Calu3 (cell line): Measurements from ENCODE around the gene BCL2L1. TPM values are rescaled to one million over a fixed set of nuclear protein-coding genes. Genes with fewer than 3 reads are reported as not detected.

Source experiments
- BruUV-seq: library from RNA; stranded (reverse); fragments of 400-500 nt; replicated peaks from 2 replicates; lab custom pipeline; 2021; lab: Mats Ljungman, UMichigan
- CTCF ChIA-PET: fragments of 300-600 bp; sonication (Branson Sonifier 250); formaldehyde crosslinking; loops from one replicate; lab custom pipeline; 2022; ENCODE audit warnings: antibody characterized with exemption; lab: Charles Lee
- DNase-seq: peaks from one replicate; pipeline ENCODE4 v3.0.0; 2022
- H3K27ac Mint-ChIP-seq: one replicate; pipeline ENCODE4 v1.8.0; 2022; ENCODE audit warnings: mixed read lengths; ENCODE audit not compliant: unreplicated experiment
- H3K27me3 Mint-ChIP-seq: one replicate; pipeline ENCODE4 v1.8.0; 2022; ENCODE audit warnings: mixed read lengths; ENCODE audit not compliant: unreplicated experiment
- H3K36me3 Mint-ChIP-seq: one replicate; pipeline ENCODE4 v1.8.0; 2022; ENCODE audit warnings: mild to moderate bottlenecking, moderate library complexity, mixed read lengths; ENCODE audit not compliant: insufficient read depth, unreplicated experiment
- H3K4me1 Mint-ChIP-seq: one replicate; pipeline ENCODE4 v1.8.0; 2022; ENCODE audit warnings: mild to moderate bottlenecking, low read depth, mixed read lengths; ENCODE audit not compliant: unreplicated experiment
- H3K4me3 Mint-ChIP-seq: one replicate; pipeline ENCODE4 v1.8.0; 2022; ENCODE audit warnings: mild to moderate bottlenecking, low read depth, moderate library complexity, mixed read lengths; ENCODE audit not compliant: unreplicated experiment
- H3K9me3 Mint-ChIP-seq: one replicate; pipeline ENCODE4 v1.8.0; 2022; ENCODE audit warnings: low read depth, mixed read lengths; ENCODE audit not compliant: unreplicated experiment
- CTCF ChIP-seq: fragments of 200-600 bp; IDR thresholded peaks from one replicate; pipeline ENCODE4 v1.8.0; 2022; ENCODE audit warnings: antibody characterized with exemption; ENCODE audit not compliant: unreplicated experiment
- intact Hi-C: fragments of 100-400 bp; cut with micrococcal nuclease; formaldehyde crosslinking; loops from one replicate; pipeline ENCODE4 v1.10.0; 2022; ENCODE audit not compliant: unreplicated experiment
- total RNA-seq: library from RNA; stranded (reverse); gene quantifications from 2 replicates; pipeline ENCODE4 v1.2.3, GENCODE V29; 2022

Gene BCL2L1
- total RNA-seq, 1 experiment from 2014 or later: 290 TPM

- no TSS peak for BruUV-seq
- CTCF ChIA-PET: interaction anchor here (0.6 to 0.9 kb wide), 3 partner anchors 37 to 474 kb away, joined by 3 to 9 read pairs (median 4); no protein-coding TSS in a partner anchor
- peaks cover 95% of the 10 kb centered on the region for H3K36me3 Mint-ChIP-seq
- H3K27me3 Mint-ChIP-seq: no peaks in the 10 kb centered on the region
- no peak for DNase-seq
- peak overlapping the region; percentile 27 for H3K27ac Mint-ChIP-seq
- no peak overlapping the region for H3K4me3 Mint-ChIP-seq
- no peaks in the 10 kb centered on the region for H3K9me3 Mint-ChIP-seq
- TF ChIP-seq CTCF: no peak
- intact Hi-C loops: no loop called here
- peaks cover 85% of the 10 kb centered on the region for H3K4me1 Mint-ChIP-seq
Measured at GRCh38 chr20:31667315-31668285, 55.1 kb downstream of the BCL2L1 start.

DNA sequence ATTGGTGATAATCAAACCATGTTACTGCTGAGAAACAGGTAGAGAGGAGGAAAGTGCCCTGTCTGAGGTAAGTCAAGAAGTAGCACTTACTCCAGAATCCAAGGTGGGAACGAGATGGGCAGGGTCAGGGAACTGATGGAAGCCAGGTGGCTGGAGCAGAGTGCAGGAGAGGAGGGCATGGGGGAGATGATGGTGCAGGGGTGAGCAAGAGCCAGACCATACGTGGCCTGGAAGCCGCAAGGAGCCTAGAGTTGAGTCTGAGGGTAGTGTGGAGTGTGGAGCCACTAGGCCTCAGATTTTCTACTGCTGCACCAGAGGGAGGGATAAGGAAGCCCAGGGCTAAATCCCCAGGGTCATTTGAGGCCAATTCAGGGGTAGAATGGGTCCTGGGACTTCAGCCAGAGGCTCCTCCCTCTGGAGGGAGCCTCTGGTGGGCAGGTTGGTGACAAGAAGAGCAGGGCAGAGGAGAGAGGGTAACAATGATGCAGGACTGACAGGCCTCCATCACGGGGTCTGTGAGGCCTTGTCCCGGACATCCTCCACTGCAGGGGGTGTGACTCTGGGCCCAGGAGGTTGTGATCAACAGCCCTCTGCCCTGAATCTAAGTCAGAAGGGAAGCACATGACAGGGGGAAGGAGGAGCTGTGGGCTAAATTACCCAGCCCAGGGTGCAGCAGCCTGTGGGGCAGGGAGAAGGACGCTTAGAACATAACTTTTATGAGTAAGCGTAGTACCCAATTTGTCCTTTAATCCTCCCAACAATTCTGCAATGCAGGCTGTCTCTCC is 56.2 kb downstream of the BCL2L1 start:
- Mint-ChIP-seq H3K4me3 (no peak overlapping the region), H3K27ac (peak overlapping the region; percentile 59), H3K36me3 (peaks cover 97% of the 10 kb centered on the region), H3K27me3 (no peaks in the 10 kb centered on the region), H3K9me3 (no peaks in the 10 kb centered on the region), H3K4me1 (peaks cover 88% of the 10 kb centered on the region)
- CTCF ChIA-PET: no interaction called here
- intact Hi-C loops: no loop called here
- TF ChIP-seq CTCF: no peak
- BruUV-seq: no TSS peak
- DNase-seq: no peak

GRCh38 chr20:31665753-31666152 is 56.9 kb downstream of the BCL2L1 start:
- intact Hi-C loops: no loop called here
- DNase-seq: no peak
- no TSS peak for BruUV-seq
- H3K27me3 Mint-ChIP-seq: no peaks in the 10 kb centered on the region
- no peaks in the 10 kb centered on the region for H3K9me3 Mint-ChIP-seq
- peaks cover 97% of the 10 kb centered on the region for H3K36me3 Mint-ChIP-seq
- peak overlapping the region; percentile 59 for H3K27ac Mint-ChIP-seq
- H3K4me3 Mint-ChIP-seq: no peak overlapping the region
- H3K4me1 Mint-ChIP-seq: peaks cover 90% of the 10 kb centered on the region
- no peak for TF ChIP-seq CTCF
- CTCF ChIA-PET: no interaction called here

- intact Hi-C loops: loop anchor here (5.0 kb wide), 1 partner anchor 32 kb away; no protein-coding TSS in a partner anchor
- Mint-ChIP-seq H3K27me3 (no peaks in the 10 kb centered on the region), H3K4me1 (peaks cover 89% of the 10 kb centered on the region), H3K27ac (peak overlapping the region; percentile 59), H3K36me3 (peaks cover 94% of the 10 kb centered on the region), H3K9me3 (no peaks in the 10 kb centered on the region), H3K4me3 (no peak overlapping the region)
- CTCF ChIA-PET: interaction anchor here (0.6 to 7.0 kb wide), 5 partner anchors 30 to 96 kb away, joined by 3 to 205 read pairs (median 5); partner anchors contain the start of gene BCL2L1
- no peak for TF ChIP-seq CTCF
- BruUV-seq: no TSS peak
- no peak for DNase-seq
Measured at GRCh38 chr20:31664696-31665354, 57.8 kb downstream of the BCL2L1 start.
